Astrocyte (in vitro differentiated cells and primary cell): Measurements from ENCODE around the gene CYP27A1. TPM values are rescaled to one million over a fixed set of nuclear protein-coding genes. Genes with fewer than 3 reads are reported as not detected.

Experiments
- DNase-seq: peaks from one replicate; pipeline ENCODE4 v3.0.0-alpha.2; 2010; ENCODE audit warnings: low read depth
- FAIRE-seq: peaks from 2 replicates; lab custom pipeline; 2011; peaks lifted over from hg19 to GRCh38; lab: Jason Lieb, UNC
- H2AFZ ChIP-seq: 2 replicates; pipeline ENCODE4 v1.6.0; 2012; ENCODE audit warnings: low read depth, low read length, inconsistent platforms
- H3K27ac ChIP-seq: 2 replicates; pipeline ENCODE4 v1.5.1; 2011; ENCODE audit warnings: low read depth, low read length, inconsistent platforms
- H3K27me3 ChIP-seq: 2 replicates; pipeline ENCODE4 v1.6.0; 2011; ENCODE audit warnings: low read length, inconsistent platforms; ENCODE audit not compliant: insufficient read depth
- H3K36me3 ChIP-seq: 2 replicates; pipeline ENCODE4 v1.5.1; 2011; ENCODE audit warnings: low read length, inconsistent platforms; ENCODE audit not compliant: insufficient read depth
- H3K4me1 ChIP-seq: 2 replicates; pipeline ENCODE4 v1.5.1; 2011; ENCODE audit warnings: low read length, inconsistent platforms; ENCODE audit not compliant: insufficient read depth
- H3K4me2 ChIP-seq: 2 replicates; pipeline ENCODE4 v1.6.0; 2012; ENCODE audit warnings: low read length, inconsistent platforms
- H3K4me3 ChIP-seq: 2 replicates; pipeline ENCODE4 v1.5.1; 2011; ENCODE audit warnings: low read depth, mild to moderate bottlenecking, low read length, inconsistent platforms; ENCODE audit not compliant: insufficient read depth
- H3K79me2 ChIP-seq: 2 replicates; pipeline ENCODE4 v1.6.0; 2012; ENCODE audit warnings: mild to moderate bottlenecking, low read length, inconsistent platforms; ENCODE audit not compliant: insufficient read depth
- H3K9ac ChIP-seq: 2 replicates; pipeline ENCODE4 v1.6.0; 2012; ENCODE audit warnings: mild to moderate bottlenecking, low read length, inconsistent platforms
- H3K9me3 ChIP-seq: 2 replicates; pipeline ENCODE4 v1.5.1; 2012; ENCODE audit warnings: low read depth, mild to moderate bottlenecking, low read length, inconsistent platforms; ENCODE audit not compliant: insufficient read depth
- H4K20me1 ChIP-seq: 2 replicates; pipeline ENCODE4 v1.6.0; 2012; ENCODE audit warnings: low read length, inconsistent platforms; ENCODE audit not compliant: insufficient read depth
- H3K27ac Mint-ChIP-seq: one replicate; pipeline ENCODE4 v1.8.0; 2021; ENCODE audit warnings: mild to moderate bottlenecking, mixed read lengths; ENCODE audit not compliant: unreplicated experiment
- H3K27me3 Mint-ChIP-seq: one replicate; pipeline ENCODE4 v1.8.0; 2021; ENCODE audit warnings: low read depth, mixed read lengths; ENCODE audit not compliant: unreplicated experiment
- H3K36me3 Mint-ChIP-seq: one replicate; pipeline ENCODE4 v1.8.0; 2021; ENCODE audit warnings: low read depth, mixed read lengths; ENCODE audit not compliant: unreplicated experiment
- H3K4me1 Mint-ChIP-seq: one replicate; pipeline ENCODE4 v1.8.0; 2021; ENCODE audit warnings: low read depth, mixed read lengths; ENCODE audit not compliant: unreplicated experiment
- H3K4me3 Mint-ChIP-seq: one replicate; pipeline ENCODE4 v1.8.0; 2021; ENCODE audit warnings: mild to moderate bottlenecking, moderate library complexity, mixed read lengths; ENCODE audit not compliant: unreplicated experiment
- H3K9me3 Mint-ChIP-seq: one replicate; pipeline ENCODE4 v1.8.0; 2021; ENCODE audit warnings: mild to moderate bottlenecking, mixed read lengths; ENCODE audit not compliant: unreplicated experiment
- CTCF ChIP-seq: IDR thresholded peaks from 2 replicates; pipeline ENCODE4 v1.5.1; 2011; ENCODE audit warnings: low read depth, mild to moderate bottlenecking, inconsistent platforms, low read length, moderate library complexity; ENCODE audit not compliant: insufficient read depth
- EZH2 ChIP-seq: IDR thresholded peaks from 2 replicates; pipeline ENCODE4 v1.6.1; 2012; ENCODE audit warnings: mild to moderate bottlenecking, low read length, inconsistent platforms; ENCODE audit not compliant: insufficient read depth
- total RNA-seq: library from RNA; stranded (reverse); gene quantifications from 2 replicates; pipeline ENCODE4 v1.2.1, GENCODE V29; 2021

The CYP27A1 gene
- total RNA-seq, 1 donor from 2014 or later: 3.9 TPM

GRCh38 chr2:218733171-218734021 lies 48.6 kb upstream of the CYP27A1 start:
- Mint-ChIP-seq H3K27ac (peak overlapping the region; percentile 95), H3K4me3 (peak overlapping the region; percentile 69), H3K36me3 (peaks cover 10% of the 10 kb centered on the region), H3K4me1 (peaks cover 32% of the 10 kb centered on the region), H3K9me3 (no peaks in the 10 kb centered on the region), H3K27me3 (no peaks in the 10 kb centered on the region)
- TF ChIP-seq EZH2: no peak
- no peak for TF ChIP-seq CTCF
- FAIRE-seq: no peak
- H2AFZ ChIP-seq: no peak overlapping the region
- no peak overlapping the region for H3K4me2 ChIP-seq
- peaks cover 10% of the 10 kb centered on the region for H3K36me3 ChIP-seq
- H4K20me1 ChIP-seq: peaks cover 10% of the 10 kb centered on the region
- peaks cover 30% of the 10 kb centered on the region for H3K4me1 ChIP-seq
- peaks cover 59% of the 10 kb centered on the region for H3K79me2 ChIP-seq
- H3K9me3 ChIP-seq: no peaks in the 10 kb centered on the region
- no peak overlapping the region for H3K27ac ChIP-seq
- H3K27me3 ChIP-seq: no peaks in the 10 kb centered on the region
- no peak overlapping the region for H3K4me3 ChIP-seq
- peak; percentile 63 for DNase-seq
- no peak overlapping the region for H3K9ac ChIP-seq

GRCh38 chr2:218734190-218734975 lies 47.6 kb upstream of the CYP27A1 start:
- peak overlapping the region; percentile 95 for H3K27ac Mint-ChIP-seq
- FAIRE-seq (no peak), DNase-seq (no peak)
- Histone ChIP-seq H4K20me1 (peaks cover 10% of the 10 kb centered on the region), H3K79me2 (peaks cover 62% of the 10 kb centered on the region), H2AFZ (no peak overlapping the region), H3K27me3 (no peaks in the 10 kb centered on the region), H3K4me3 (no peak overlapping the region), H3K36me3 (peaks cover 15% of the 10 kb centered on the region), H3K4me2 (no peak overlapping the region), H3K4me1 (peaks cover 30% of the 10 kb centered on the region), H3K9me3 (no peaks in the 10 kb centered on the region), H3K27ac (no peak overlapping the region), H3K9ac (no peak overlapping the region)
- H3K4me3 Mint-ChIP-seq: no peak overlapping the region
- H3K36me3 Mint-ChIP-seq: peaks cover 13% of the 10 kb centered on the region
- no peaks in the 10 kb centered on the region for H3K9me3 Mint-ChIP-seq
- peaks cover 32% of the 10 kb centered on the region for H3K4me1 Mint-ChIP-seq
- no peaks in the 10 kb centered on the region for H3K27me3 Mint-ChIP-seq
- TF ChIP-seq CTCF: no peak
- no peak for TF ChIP-seq EZH2
